Stimulated activated CD4-positive, alpha-beta T cell treated with anti-CD3 and anti-CD28 coated beads, Interleukin-4, amount 100 ng/mL, for 1 hour (primary cell): Measurements from ENCODE around the gene GLYATL2.

Experiments
- DNase-seq: peaks from one replicate; pipeline ENCODE4 v3.0.0-alpha.2; 2020

Gene GLYATL2

GRCh38 chr11:58844361-58845005, at the start of gene GLYATL2:
GLYATL2 (minus strand) TSS chr11:58844704; CDS start chr11:58839612, 5,092 bp downstream.
- no peak for DNase-seq

GRCh38 chr11:58893899-58894298, 49.4 kb upstream of the GLYATL2 start:
- no peak for DNase-seq

- no peak for DNase-seq
Measured at GRCh38 chr11:58888579-58888978, 44.1 kb upstream of the GLYATL2 start.

GRCh38 chr11:58887452-58887851, 42.9 kb upstream of the GLYATL2 start:
- DNase-seq = no peak

- no peak for DNase-seq
Measured at GRCh38 chr11:58880625-58881024, 36.1 kb upstream of the GLYATL2 start.

GRCh38 chr11:58880166-58880565, 35.7 kb upstream of the GLYATL2 start:
- no peak for DNase-seq

GRCh38 chr11:58867556-58867955, 23.1 kb upstream of the GLYATL2 start:
- no peak for DNase-seq

GRCh38 chr11:58866788-58867187, 22.3 kb upstream of the GLYATL2 start:
- no peak for DNase-seq

- no peak for DNase-seq
Measured at GRCh38 chr11:58864335-58864734, 19.8 kb upstream of the GLYATL2 start.

GRCh38 chr11:58863697-58864096, 19.2 kb upstream of the GLYATL2 start:
- no peak for DNase-seq

GRCh38 chr11:58861533-58861932, 17.0 kb upstream of the GLYATL2 start:
- no peak for DNase-seq

GRCh38 chr11:58856806-58857205, 12.3 kb upstream of the GLYATL2 start:
- no peak for DNase-seq

GRCh38 chr11:58845386-58845785, 882 bp upstream of the GLYATL2 start:
- no peak for DNase-seq

- no peak for DNase-seq
Measured at GRCh38 chr11:58837707-58838388, 6.7 kb downstream of the GLYATL2 start.

- no peak for DNase-seq
Measured at GRCh38 chr11:58832056-58832645, 12.4 kb downstream of the GLYATL2 start.

GRCh38 chr11:58830673-58831301, 13.7 kb downstream of the GLYATL2 start:
- no peak for DNase-seq

GRCh38 chr11:58829786-58830185, 14.7 kb downstream of the GLYATL2 start:
- no peak for DNase-seq

- no peak for DNase-seq
Measured at GRCh38 chr11:58813693-58814092, 30.8 kb downstream of the GLYATL2 start.

GRCh38 chr11:58811499-58811898, 33.0 kb downstream of the GLYATL2 start:
- no peak for DNase-seq

GRCh38 chr11:58807343-58807742, 37.2 kb downstream of the GLYATL2 start:
- no peak for DNase-seq

- no peak for DNase-seq
Measured at GRCh38 chr11:58805065-58805464, 39.4 kb downstream of the GLYATL2 start.

GRCh38 chr11:58801974-58802545, 42.4 kb downstream of the GLYATL2 start:
- DNase-seq = no peak

GRCh38 chr11:58801302-58801701, 43.2 kb downstream of the GLYATL2 start:
- DNase-seq = no peak
